ENCODE data around the gene AP1S2.
A peak's percentile ranks its signal among the peaks of the same experiment; 100 is the strongest.

AP1S2 gene

GRCh38 chrX:15874672-15875071 lies 20.1 kb upstream of the AP1S2 start:
- no peak overlapping the region for H3K4me3 ChIP-seq (ENCODE audit: low read depth, low read length)
- no peaks in the 10 kb centered on the region for H3K4me1 ChIP-seq (ENCODE audit: control insufficient read depth, insufficient read depth, low read length)
- no peak overlapping the region for H3K9ac ChIP-seq (ENCODE audit: low read depth, low read length)
- H3K36me3 ChIP-seq (ENCODE audit: control insufficient read depth, insufficient read depth, low read length): no peaks in the 10 kb centered on the region
- no peaks in the 10 kb centered on the region for H3K27me3 ChIP-seq (ENCODE audit: control insufficient read depth, insufficient read depth, low read length)
- H3K9me3 ChIP-seq (ENCODE audit: control insufficient read depth, insufficient read depth, low read length): no peaks in the 10 kb centered on the region

- no peaks in the 10 kb centered on the region for H3K36me3 ChIP-seq (ENCODE audit: control insufficient read depth, insufficient read depth, low read length)
- no peaks in the 10 kb centered on the region for H3K9me3 ChIP-seq (ENCODE audit: control insufficient read depth, insufficient read depth, low read length)
- no peak overlapping the region for H3K4me3 ChIP-seq (ENCODE audit: low read depth, low read length)
- H3K4me1 ChIP-seq (ENCODE audit: control insufficient read depth, insufficient read depth, low read length): no peaks in the 10 kb centered on the region
- no peaks in the 10 kb centered on the region for H3K27me3 ChIP-seq (ENCODE audit: control insufficient read depth, insufficient read depth, low read length)
- H3K9ac ChIP-seq (ENCODE audit: low read depth, low read length): no peak overlapping the region
Observed at GRCh38 chrX:15873566-15873965, 19.0 kb upstream of the AP1S2 start.

GRCh38 chrX:15870310-15870709 lies 15.7 kb upstream of the AP1S2 start:
- Histone ChIP-seq H3K9me3 (ENCODE audit: control insufficient read depth, insufficient read depth, low read length) (no peaks in the 10 kb centered on the region), H3K4me3 (ENCODE audit: low read depth, low read length) (no peak overlapping the region), H3K27me3 (ENCODE audit: control insufficient read depth, insufficient read depth, low read length) (no peaks in the 10 kb centered on the region), H3K36me3 (ENCODE audit: control insufficient read depth, insufficient read depth, low read length) (no peaks in the 10 kb centered on the region), H3K9ac (ENCODE audit: low read depth, low read length) (no peak overlapping the region), H3K4me1 (ENCODE audit: control insufficient read depth, insufficient read depth, low read length) (peaks cover 3% of the 10 kb centered on the region)

GRCh38 chrX:15869695-15870094 lies 15.1 kb upstream of the AP1S2 start:
- H3K9ac ChIP-seq (ENCODE audit: low read depth, low read length): no peak overlapping the region
- no peak overlapping the region for H3K4me3 ChIP-seq (ENCODE audit: low read depth, low read length)
- no peaks in the 10 kb centered on the region for H3K36me3 ChIP-seq (ENCODE audit: control insufficient read depth, insufficient read depth, low read length)
- no peaks in the 10 kb centered on the region for H3K27me3 ChIP-seq (ENCODE audit: control insufficient read depth, insufficient read depth, low read length)
- H3K4me1 ChIP-seq (ENCODE audit: control insufficient read depth, insufficient read depth, low read length): peaks cover 3% of the 10 kb centered on the region
- no peaks in the 10 kb centered on the region for H3K9me3 ChIP-seq (ENCODE audit: control insufficient read depth, insufficient read depth, low read length)

- H3K36me3 ChIP-seq (ENCODE audit: control insufficient read depth, insufficient read depth, low read length): no peaks in the 10 kb centered on the region
- no peak overlapping the region for H3K4me3 ChIP-seq (ENCODE audit: low read depth, low read length)
- H3K27me3 ChIP-seq (ENCODE audit: control insufficient read depth, insufficient read depth, low read length): no peaks in the 10 kb centered on the region
- H3K4me1 ChIP-seq (ENCODE audit: control insufficient read depth, insufficient read depth, low read length): peaks cover 3% of the 10 kb centered on the region
- H3K9ac ChIP-seq (ENCODE audit: low read depth, low read length): no peak overlapping the region
- H3K9me3 ChIP-seq (ENCODE audit: control insufficient read depth, insufficient read depth, low read length): no peaks in the 10 kb centered on the region
Observed at GRCh38 chrX:15866147-15866546, 11.5 kb upstream of the AP1S2 start.

- no peak overlapping the region for H3K9ac ChIP-seq (ENCODE audit: low read depth, low read length)
- peaks cover 3% of the 10 kb centered on the region for H3K4me1 ChIP-seq (ENCODE audit: control insufficient read depth, insufficient read depth, low read length)
- no peaks in the 10 kb centered on the region for H3K36me3 ChIP-seq (ENCODE audit: control insufficient read depth, insufficient read depth, low read length)
- H3K9me3 ChIP-seq (ENCODE audit: control insufficient read depth, insufficient read depth, low read length): no peaks in the 10 kb centered on the region
- no peak overlapping the region for H3K4me3 ChIP-seq (ENCODE audit: low read depth, low read length)
- H3K27me3 ChIP-seq (ENCODE audit: control insufficient read depth, insufficient read depth, low read length): no peaks in the 10 kb centered on the region
Observed at GRCh38 chrX:15864629-15865028, 10.0 kb upstream of the AP1S2 start.

- no peaks in the 10 kb centered on the region for H3K9me3 ChIP-seq (ENCODE audit: control insufficient read depth, insufficient read depth, low read length)
- peaks cover 3% of the 10 kb centered on the region for H3K4me1 ChIP-seq (ENCODE audit: control insufficient read depth, insufficient read depth, low read length)
- H3K27me3 ChIP-seq (ENCODE audit: control insufficient read depth, insufficient read depth, low read length): no peaks in the 10 kb centered on the region
- H3K9ac ChIP-seq (ENCODE audit: low read depth, low read length): no peak overlapping the region
- no peaks in the 10 kb centered on the region for H3K36me3 ChIP-seq (ENCODE audit: control insufficient read depth, insufficient read depth, low read length)
- no peak overlapping the region for H3K4me3 ChIP-seq (ENCODE audit: low read depth, low read length)
Observed at GRCh38 chrX:15864023-15864422, 9.4 kb upstream of the AP1S2 start.

GRCh38 chrX:15860921-15861320 lies 6.3 kb upstream of the AP1S2 start:
- no peak overlapping the region for H3K4me3 ChIP-seq (ENCODE audit: low read depth, low read length)
- H3K4me1 ChIP-seq (ENCODE audit: control insufficient read depth, insufficient read depth, low read length): peaks cover 7% of the 10 kb centered on the region
- no peaks in the 10 kb centered on the region for H3K36me3 ChIP-seq (ENCODE audit: control insufficient read depth, insufficient read depth, low read length)
- no peak overlapping the region for H3K9ac ChIP-seq (ENCODE audit: low read depth, low read length)
- no peaks in the 10 kb centered on the region for H3K9me3 ChIP-seq (ENCODE audit: control insufficient read depth, insufficient read depth, low read length)
- H3K27me3 ChIP-seq (ENCODE audit: control insufficient read depth, insufficient read depth, low read length): no peaks in the 10 kb centered on the region

GRCh38 chrX:15858051-15858450 lies 3.4 kb upstream of the AP1S2 start:
- H3K4me1 ChIP-seq (ENCODE audit: control insufficient read depth, insufficient read depth, low read length): peaks cover 7% of the 10 kb centered on the region
- H3K27me3 ChIP-seq (ENCODE audit: control insufficient read depth, insufficient read depth, low read length): no peaks in the 10 kb centered on the region
- H3K9ac ChIP-seq (ENCODE audit: low read depth, low read length): no peak overlapping the region
- no peak overlapping the region for H3K4me3 ChIP-seq (ENCODE audit: low read depth, low read length)
- no peaks in the 10 kb centered on the region for H3K9me3 ChIP-seq (ENCODE audit: control insufficient read depth, insufficient read depth, low read length)
- no peaks in the 10 kb centered on the region for H3K36me3 ChIP-seq (ENCODE audit: control insufficient read depth, insufficient read depth, low read length)

GRCh38 chrX:15856636-15857035 lies 2.0 kb upstream of the AP1S2 start:
- no peaks in the 10 kb centered on the region for H3K9me3 ChIP-seq (ENCODE audit: control insufficient read depth, insufficient read depth, low read length)
- H3K36me3 ChIP-seq (ENCODE audit: control insufficient read depth, insufficient read depth, low read length): no peaks in the 10 kb centered on the region
- H3K27me3 ChIP-seq (ENCODE audit: control insufficient read depth, insufficient read depth, low read length): no peaks in the 10 kb centered on the region
- peaks cover 7% of the 10 kb centered on the region for H3K4me1 ChIP-seq (ENCODE audit: control insufficient read depth, insufficient read depth, low read length)
- no peak overlapping the region for H3K9ac ChIP-seq (ENCODE audit: low read depth, low read length)
- no peak overlapping the region for H3K4me3 ChIP-seq (ENCODE audit: low read depth, low read length)

GRCh38 chrX:15856222-15856587 lies 1.6 kb upstream of the AP1S2 start:
- Histone ChIP-seq H3K27me3 (ENCODE audit: control insufficient read depth, insufficient read depth, low read length) (no peaks in the 10 kb centered on the region), H3K36me3 (ENCODE audit: control insufficient read depth, insufficient read depth, low read length) (no peaks in the 10 kb centered on the region), H3K4me3 (ENCODE audit: low read depth, low read length) (peak overlapping the region; percentile 98), H3K9me3 (ENCODE audit: control insufficient read depth, insufficient read depth, low read length) (no peaks in the 10 kb centered on the region), H3K9ac (ENCODE audit: low read depth, low read length) (no peak overlapping the region), H3K4me1 (ENCODE audit: control insufficient read depth, insufficient read depth, low read length) (peaks cover 7% of the 10 kb centered on the region)

GRCh38 chrX:15855568-15856221 lies 1.1 kb upstream of the AP1S2 start:
- Histone ChIP-seq H3K27me3 (ENCODE audit: control insufficient read depth, insufficient read depth, low read length) (no peaks in the 10 kb centered on the region), H3K4me3 (ENCODE audit: low read depth, low read length) (peak overlapping the region; percentile 98), H3K9ac (ENCODE audit: low read depth, low read length) (peak overlapping the region; percentile 41), H3K9me3 (ENCODE audit: control insufficient read depth, insufficient read depth, low read length) (no peaks in the 10 kb centered on the region), H3K36me3 (ENCODE audit: control insufficient read depth, insufficient read depth, low read length) (peaks cover 5% of the 10 kb centered on the region), H3K4me1 (ENCODE audit: control insufficient read depth, insufficient read depth, low read length) (peaks cover 7% of the 10 kb centered on the region)

Data from iPS-15b (cell line).